GM18498 (cell line): ENCODE measurements around the gene HECTD4.
"Not testable (repeated sequence)": the region's sequence is repeated elsewhere in the genome, so short reads cannot be mapped to it uniquely, and the experiment has no call there.

Experiments
- ATAC-seq: cut with Tn5 transposase; IDR thresholded peaks from one replicate; pipeline ENCODE4 v1.9.1; 2021; ENCODE audit warnings: mild to moderate bottlenecking, moderate library complexity; ENCODE audit not compliant: unreplicated experiment

Gene HECTD4

GRCh38 chr12:112354399-112354798, 27.8 kb downstream of the HECTD4 start:
- ATAC-seq = no peak

DNA sequence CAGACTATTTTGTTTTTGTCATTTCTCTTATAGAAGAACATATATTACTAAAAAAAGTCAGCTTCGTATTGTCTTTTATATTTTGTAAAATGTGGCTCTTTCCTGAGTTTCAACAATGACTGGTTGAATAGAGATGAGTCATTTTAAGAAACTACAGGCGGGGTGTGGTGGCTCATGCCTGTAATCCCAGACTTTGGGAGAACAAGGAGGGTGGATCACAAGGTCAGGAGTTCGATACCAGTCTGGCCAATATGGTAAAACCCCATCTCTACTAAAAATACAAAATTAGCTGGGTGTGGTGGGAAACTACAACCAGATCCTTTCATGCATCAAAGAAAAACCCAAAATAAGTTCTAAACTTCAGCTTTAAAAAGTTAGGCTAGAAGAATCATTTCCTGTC, 28.8 kb downstream of the HECTD4 start:
- ATAC-seq = no peak

DNA sequence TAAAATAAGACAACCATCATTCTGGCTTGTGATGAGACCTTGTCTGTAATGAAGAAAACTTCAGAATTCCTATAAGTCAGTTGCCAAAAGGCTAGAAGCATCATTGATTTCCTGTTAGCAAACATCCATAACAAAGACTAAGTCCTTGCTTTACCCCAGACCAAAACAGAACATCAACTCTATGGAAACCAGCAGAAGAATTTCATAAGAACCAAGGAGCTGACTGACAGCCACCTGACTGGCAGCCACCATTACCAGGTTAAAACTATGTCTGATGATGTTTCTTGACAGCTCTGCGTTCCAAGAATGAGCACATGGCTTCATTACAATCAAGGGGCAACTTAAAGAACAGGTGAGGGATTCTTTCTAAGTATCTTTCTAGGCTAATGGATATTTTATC, 29.3 kb downstream of the HECTD4 start:
- no peak for ATAC-seq

GRCh38 chr12:112350593-112351592, 31.3 kb downstream of the HECTD4 start:
- no peak for ATAC-seq

GRCh38 chr12:112349431-112349830, 32.8 kb downstream of the HECTD4 start:
- no peak for ATAC-seq

DNA sequence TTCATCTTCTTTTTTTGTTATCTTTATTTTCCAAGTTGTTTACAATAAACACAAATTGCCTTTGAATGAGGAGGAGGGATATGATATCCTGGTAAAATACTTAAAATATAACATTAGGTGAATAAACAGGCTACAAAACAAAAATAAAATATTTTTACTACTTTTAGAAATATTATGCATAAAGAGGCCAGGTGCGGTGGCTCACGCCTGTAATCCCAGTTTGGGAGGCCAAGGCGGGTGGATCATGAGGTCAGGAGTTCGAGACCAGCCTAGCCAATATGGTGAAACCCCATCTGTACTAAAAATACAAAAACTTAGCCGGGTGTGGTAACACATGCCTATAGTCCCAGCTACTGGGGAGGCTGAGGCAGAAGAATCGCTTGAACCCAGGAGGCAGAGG, 33.3 kb downstream of the HECTD4 start:
- ATAC-seq = not testable (repeated sequence)

DNA sequence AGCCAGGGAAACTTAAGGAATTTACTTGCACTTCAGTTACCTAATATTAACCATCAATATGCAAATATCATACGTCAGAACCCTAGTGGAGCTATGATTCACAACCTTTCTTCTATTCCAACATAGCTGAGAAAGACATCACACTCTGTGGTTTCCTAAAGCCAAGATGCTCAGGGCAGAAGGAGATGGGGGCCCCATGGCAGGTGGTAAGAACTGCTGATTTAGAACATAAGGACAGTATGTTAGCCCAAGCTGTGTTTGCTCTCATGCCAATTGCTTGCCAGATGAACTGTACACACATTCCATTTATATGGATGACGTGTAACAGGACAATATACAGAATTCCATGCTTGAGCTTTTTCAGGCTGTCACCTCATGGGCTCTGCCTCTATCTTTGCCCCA, 34.6 kb downstream of the HECTD4 start:
- no peak for ATAC-seq

- no peak for ATAC-seq
These were observed 36.0 kb downstream of the HECTD4 start for GRCh38 chr12:112346194-112346593.

DNA sequence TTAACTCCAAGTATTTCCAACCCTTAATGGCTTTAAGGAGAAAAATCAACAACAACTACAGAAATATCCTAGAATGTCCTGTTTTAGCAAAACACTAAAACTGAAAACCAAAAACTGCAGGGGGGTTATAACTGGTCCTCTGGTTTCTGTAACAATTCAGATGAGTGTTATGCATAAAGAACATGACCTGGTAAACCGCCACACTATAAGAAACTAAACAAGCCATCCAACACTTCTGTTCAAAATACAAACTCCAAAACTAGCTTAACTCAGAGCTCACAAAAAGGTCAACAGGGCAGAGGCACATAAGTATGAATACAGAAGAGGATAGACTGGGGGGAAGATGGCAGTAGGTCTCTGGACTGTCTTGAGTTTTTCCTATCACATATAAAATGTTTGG, 38.0 kb downstream of the HECTD4 start:
- ATAC-seq = no peak

DNA sequence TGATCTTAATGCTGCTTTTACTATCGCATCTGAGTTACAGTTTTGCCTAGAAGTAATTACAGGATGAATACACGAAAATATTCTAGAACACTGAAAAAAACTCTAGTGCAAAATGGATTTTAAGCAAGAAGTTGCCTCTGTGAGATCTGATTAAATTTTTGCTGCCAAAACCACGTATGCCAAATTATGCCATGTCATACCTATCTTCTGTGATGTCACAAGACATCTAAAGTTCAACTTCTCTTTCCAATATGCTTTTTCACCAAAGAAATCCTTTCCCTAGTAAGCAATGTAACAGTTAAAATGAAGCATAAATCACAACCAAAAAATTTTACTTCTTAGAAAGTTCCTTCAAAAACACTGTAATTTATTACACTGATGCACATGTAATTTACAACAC, 39.6 kb downstream of the HECTD4 start:
- no peak for ATAC-seq

- ATAC-seq = no peak
These were observed 41.0 kb downstream of the HECTD4 start for GRCh38 chr12:112341046-112341825.

- ATAC-seq = no peak
These were observed 42.0 kb downstream of the HECTD4 start for GRCh38 chr12:112340230-112340629.

DNA sequence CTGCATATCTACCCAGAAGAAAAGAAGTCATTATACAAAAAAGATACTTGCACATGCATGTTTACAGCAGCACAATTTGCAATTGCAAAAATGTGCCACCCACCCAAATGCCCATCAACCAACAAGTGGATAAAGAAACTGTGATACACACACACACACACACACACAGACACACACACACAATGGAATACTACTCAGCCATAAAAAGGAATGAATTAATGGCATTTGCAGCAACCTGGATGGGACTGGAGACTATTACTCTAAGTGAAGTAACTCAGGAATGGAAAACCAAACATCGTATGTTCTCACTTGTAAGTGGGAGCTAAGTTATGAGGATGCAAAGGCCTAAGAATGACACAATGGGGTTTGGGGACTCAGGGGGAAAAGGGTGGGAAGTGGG, 47.2 kb downstream of the HECTD4 start:
- ATAC-seq = not testable (repeated sequence)

DNA sequence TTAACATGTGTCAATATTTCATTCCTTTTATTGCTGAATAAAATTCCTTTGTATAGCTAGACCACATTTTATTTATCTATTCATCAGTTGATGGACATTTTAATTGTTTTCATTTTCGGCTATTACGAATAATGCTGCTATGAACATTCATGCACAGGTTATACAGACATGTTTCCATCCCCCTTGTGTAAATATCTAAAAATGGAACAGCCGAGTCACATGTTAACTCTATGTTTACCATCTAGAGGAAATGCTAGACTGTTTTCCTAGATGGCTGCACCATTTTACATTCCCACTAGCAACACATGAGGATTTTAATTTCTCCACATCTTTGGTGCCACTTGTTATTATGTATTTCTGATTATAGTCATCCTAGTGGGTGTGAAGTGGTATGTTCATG, 49.2 kb downstream of the HECTD4 start:
- no peak for ATAC-seq

DNA sequence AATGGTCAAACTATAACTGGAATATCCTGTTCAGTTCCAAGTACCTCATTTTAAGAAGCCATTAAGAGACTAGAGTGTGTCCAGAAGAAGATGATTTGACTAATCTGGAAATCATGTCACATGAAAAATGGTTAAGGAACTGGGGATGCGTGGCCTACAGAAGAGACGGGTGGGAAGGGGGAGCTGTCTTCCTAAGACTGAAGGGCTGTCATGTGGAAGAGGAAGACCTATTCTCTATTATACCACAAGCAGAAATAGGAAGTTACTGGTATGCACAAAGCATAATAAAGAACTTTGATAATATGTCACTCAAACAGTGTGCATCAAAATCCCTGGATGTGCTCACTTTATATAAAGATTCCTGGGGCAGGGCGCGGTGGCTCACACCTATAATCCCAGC, 50.3 kb downstream of the HECTD4 start:
- ATAC-seq = no peak

DNA sequence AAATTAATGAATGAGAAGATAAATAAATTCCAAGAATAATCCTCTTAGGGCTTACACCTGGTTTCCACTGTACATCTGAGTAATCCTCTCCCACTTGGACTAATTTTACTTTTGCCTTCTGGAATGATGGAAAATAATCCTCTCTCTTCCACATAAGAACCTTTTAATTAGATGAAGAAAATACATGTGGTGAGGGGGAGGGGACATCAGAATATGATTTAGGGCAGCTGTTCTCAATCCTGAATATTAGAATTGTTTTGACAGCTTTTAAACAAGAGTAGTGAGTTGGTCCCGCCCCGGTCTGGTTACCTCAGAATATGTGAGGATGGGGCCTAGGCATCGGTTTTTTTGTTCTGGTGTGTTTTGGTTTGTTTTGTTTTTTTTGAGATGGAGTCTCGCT, 51.5 kb downstream of the HECTD4 start:
- no peak for ATAC-seq

DNA sequence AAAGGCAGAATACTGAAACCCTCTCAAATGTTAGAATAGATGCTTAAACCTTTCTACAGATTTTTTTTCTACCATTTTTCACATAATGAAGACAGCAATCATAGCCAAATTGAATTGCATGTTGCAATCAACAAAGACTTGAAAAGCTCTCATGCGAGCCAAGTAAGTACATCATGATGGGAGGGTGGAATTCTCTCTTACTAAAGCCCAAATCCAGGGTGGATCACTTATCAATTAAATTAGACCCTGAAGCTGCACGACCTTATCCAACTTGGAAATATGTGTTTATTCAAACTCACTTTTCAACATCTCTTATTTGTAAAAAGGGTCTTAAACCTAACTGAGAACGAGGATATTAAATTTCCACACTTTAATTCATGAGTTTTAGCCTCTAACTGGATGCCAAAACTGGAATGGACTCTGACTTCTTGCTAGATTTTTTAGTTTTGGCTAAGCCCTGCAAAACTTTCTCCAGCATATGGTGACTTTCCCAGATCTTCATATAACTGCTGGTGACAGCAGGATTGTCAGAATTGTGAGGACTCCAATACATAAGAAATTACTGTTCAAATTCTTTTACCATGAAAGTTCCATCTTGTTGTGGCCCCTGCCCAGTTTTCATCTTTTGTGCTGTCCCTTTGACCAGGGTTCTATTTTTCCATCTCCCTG, 53.6 kb downstream of the HECTD4 start:
- no peak for ATAC-seq

DNA sequence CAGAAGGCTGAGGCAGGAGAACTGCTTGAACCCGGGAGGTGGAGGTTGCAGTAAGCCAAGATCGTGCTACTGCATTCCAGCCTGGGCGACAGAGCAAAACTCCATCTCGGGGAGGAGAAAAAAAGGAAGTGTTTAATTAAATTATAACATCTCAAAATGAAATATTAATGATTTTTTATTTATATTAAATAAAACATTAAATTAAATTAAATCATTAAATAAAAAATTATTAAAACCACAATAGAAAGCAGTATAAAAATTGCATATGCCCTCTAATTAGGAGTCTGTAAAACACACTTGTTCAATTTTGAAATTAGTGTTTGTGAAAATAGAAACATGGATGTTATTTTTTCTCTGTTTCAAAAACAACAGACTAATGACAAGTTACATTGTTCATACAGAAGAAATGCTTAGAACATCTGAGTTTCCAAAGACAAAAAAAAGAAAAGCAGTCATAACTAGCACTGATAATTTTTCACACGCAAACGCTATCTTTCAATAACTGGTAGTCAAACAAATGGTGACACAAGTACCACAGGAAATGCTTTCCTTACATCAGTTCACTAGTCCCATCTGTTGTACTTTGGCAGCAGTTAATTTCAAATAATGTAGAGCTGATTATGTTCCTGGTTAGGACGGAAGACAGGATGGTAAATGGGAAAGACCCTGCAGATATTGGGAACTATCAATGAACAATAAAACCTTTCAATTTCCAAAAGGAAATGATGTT, 54.9 kb downstream of the HECTD4 start:
- no peak for ATAC-seq

DNA sequence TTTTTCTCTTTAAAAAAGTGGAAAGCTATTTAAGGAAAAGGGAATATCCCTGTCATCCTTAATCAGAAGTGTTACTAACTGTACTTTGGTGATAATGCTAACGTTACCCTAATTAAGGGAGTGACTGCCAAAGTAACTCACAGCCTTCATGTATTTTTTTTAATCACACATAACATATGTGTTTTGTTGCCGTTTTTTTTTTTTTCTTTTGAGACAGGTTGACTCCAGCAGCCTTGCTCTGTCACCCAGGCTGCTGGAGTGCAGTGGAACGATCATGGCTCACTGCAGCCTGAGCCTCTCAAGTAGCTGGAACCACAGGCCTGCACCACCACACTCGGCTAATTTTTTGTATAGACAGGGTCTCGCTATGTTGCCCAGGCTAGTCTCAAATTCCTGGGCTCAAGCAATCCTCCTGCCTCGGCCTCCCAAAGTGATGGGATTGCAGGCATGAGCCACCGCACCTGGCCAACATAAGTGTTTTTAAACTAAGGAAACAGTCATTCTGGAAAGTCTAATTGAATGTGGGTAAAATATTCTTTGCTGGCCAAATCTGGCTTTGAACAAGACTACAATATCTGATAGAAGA, 56.5 kb downstream of the HECTD4 start:
- no peak for ATAC-seq

GRCh38 chr12:112325157-112325556, 57.1 kb downstream of the HECTD4 start:
- no peak for ATAC-seq
